Osteoblast (primary cell): ENCODE measurements around the gene SLC9A7. TPM values are rescaled to one million over a fixed set of nuclear protein-coding genes. Genes with fewer than 3 reads are reported as not detected.
A peak's percentile ranks its signal among the peaks of the same experiment; 100 is the strongest.

Source experiments
- DNase-seq: peaks from one replicate; pipeline ENCODE4 v3.0.0; 2011; ENCODE audit warnings: low spot score, mixed read lengths; ENCODE audit not compliant: insufficient read length; ENCODE audit errors: missing footprints
- H2AFZ ChIP-seq: 2 replicates; pipeline ENCODE4 v1.6.0; 2011; ENCODE audit warnings: mild to moderate bottlenecking, low read length
- H3K27ac ChIP-seq: 2 replicates; pipeline ENCODE4 v1.5.1; 2011; ENCODE audit warnings: mild to moderate bottlenecking, low read depth, low read length, moderate library complexity
- H3K27me3 ChIP-seq: 2 replicates; pipeline ENCODE4 v1.6.0; 2012; ENCODE audit warnings: mild to moderate bottlenecking, control low read depth, inconsistent platforms, low read length, moderate library complexity; ENCODE audit not compliant: insufficient read depth
- H3K36me3 ChIP-seq: 2 replicates; pipeline ENCODE4 v1.5.1; 2011; ENCODE audit warnings: mild to moderate bottlenecking, low read length, control low read depth, moderate library complexity; ENCODE audit not compliant: insufficient read depth
- H3K4me1 ChIP-seq: 2 replicates; pipeline ENCODE4 v1.5.1; 2011; ENCODE audit warnings: mild to moderate bottlenecking, low read length, control low read depth, moderate library complexity; ENCODE audit not compliant: insufficient read depth
- H3K4me2 ChIP-seq: 2 replicates; pipeline ENCODE4 v1.6.0; 2011; ENCODE audit warnings: mild to moderate bottlenecking, low read length; ENCODE audit not compliant: insufficient read depth
- H3K4me3 ChIP-seq: fragments of 200-600 bp; sonication (generic); 3 replicates; pipeline ENCODE4 v1.5.1; 2012; ENCODE audit warnings: mild to moderate bottlenecking, low read length, inconsistent platforms; ENCODE audit not compliant: insufficient read depth
- H3K79me2 ChIP-seq: 2 replicates; pipeline ENCODE4 v1.6.0; 2012; ENCODE audit warnings: mild to moderate bottlenecking, low read length, control low read depth, inconsistent platforms; ENCODE audit not compliant: insufficient read depth
- H3K9me3 ChIP-seq: 2 replicates; pipeline ENCODE4 v1.5.1; 2011; ENCODE audit warnings: low read depth, low read length, control low read depth
- H4K20me1 ChIP-seq: 2 replicates; pipeline ENCODE4 v1.6.0; 2012; ENCODE audit warnings: mild to moderate bottlenecking, low read length, control low read depth; ENCODE audit not compliant: insufficient read depth
- CTCF ChIP-seq: IDR thresholded peaks from 2 replicates; pipeline ENCODE4 v1.5.1; 2011; ENCODE audit warnings: mild to moderate bottlenecking, low read depth, low read length, moderate library complexity; ENCODE audit errors: extremely low read depth
- total RNA-seq: library from RNA; depleted of rRNA; stranded (reverse); fragments of >200 nt; gene quantifications from 2 replicates; pipeline ENCODE4 v1.2.3, GENCODE V29; 2012

Gene SLC9A7
- total RNA-seq, 1 donor: 42.0 TPM

GRCh38 chrX:46665232-46666152, 93.4 kb downstream of the SLC9A7 start:
- H3K27ac ChIP-seq: peak overlapping the region; percentile 15
- no peaks in the 10 kb centered on the region for H3K36me3 ChIP-seq
- no peak for TF ChIP-seq CTCF
- no peak overlapping the region for H3K4me3 ChIP-seq
- no peaks in the 10 kb centered on the region for H3K79me2 ChIP-seq
- no peak for DNase-seq
- H3K9me3 ChIP-seq: no peaks in the 10 kb centered on the region
- H3K4me1 ChIP-seq: peaks cover 11% of the 10 kb centered on the region
- H3K27me3 ChIP-seq: no peaks in the 10 kb centered on the region
- H3K4me2 ChIP-seq: no peak overlapping the region
- no peak overlapping the region for H2AFZ ChIP-seq
- H4K20me1 ChIP-seq: no peaks in the 10 kb centered on the region

DNA sequence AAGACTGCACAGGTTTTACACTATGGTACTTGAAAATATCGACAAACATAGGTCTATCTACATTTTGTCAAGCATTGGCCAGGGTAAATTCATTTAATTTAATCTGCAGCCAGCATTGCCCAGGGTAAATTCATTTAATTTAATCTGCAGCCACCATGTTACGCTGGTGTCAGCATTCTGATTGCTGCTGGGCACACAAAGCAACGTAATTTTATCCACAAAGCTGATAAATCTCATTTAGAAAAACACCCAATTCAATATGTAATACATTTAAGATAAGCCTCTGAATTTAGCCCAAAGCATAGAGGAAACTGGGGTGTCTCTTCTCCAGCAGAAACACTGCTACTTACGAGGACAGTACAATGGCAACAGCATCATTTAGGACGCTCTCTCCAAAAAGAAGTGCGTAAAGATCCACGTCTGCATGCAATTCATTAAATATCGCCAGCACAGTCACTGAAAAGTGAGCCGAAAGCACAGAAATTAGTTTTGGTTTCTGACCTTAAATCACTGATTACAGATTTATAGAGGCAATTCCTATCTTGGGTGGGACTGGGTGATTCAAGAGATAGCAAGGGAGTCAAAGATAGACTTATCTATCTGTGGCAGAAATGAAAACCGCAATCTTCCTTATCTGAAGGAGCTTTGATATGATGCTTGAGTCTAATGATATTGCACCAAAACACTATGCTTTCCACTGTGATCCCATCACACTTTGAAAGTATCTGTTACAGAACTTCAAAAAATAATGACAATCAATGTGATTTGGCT, 96.5 kb downstream of the SLC9A7 start:
- Histone ChIP-seq H3K4me1 (peaks cover 11% of the 10 kb centered on the region), H3K4me3 (no peak overlapping the region), H3K27ac (no peak overlapping the region), H3K36me3 (no peaks in the 10 kb centered on the region), H2AFZ (no peak overlapping the region), H4K20me1 (no peaks in the 10 kb centered on the region), H3K4me2 (no peak overlapping the region), H3K79me2 (no peaks in the 10 kb centered on the region), H3K9me3 (no peaks in the 10 kb centered on the region), H3K27me3 (no peaks in the 10 kb centered on the region)
- no peak for DNase-seq
- no peak for TF ChIP-seq CTCF

GRCh38 chrX:46653482-46653881, 105.4 kb downstream of the SLC9A7 start:
- Histone ChIP-seq H3K27ac (no peak overlapping the region), H3K27me3 (no peaks in the 10 kb centered on the region), H3K4me2 (no peak overlapping the region), H3K36me3 (no peaks in the 10 kb centered on the region), H3K4me3 (no peak overlapping the region), H3K4me1 (no peaks in the 10 kb centered on the region), H3K9me3 (no peaks in the 10 kb centered on the region), H4K20me1 (no peaks in the 10 kb centered on the region), H3K79me2 (no peaks in the 10 kb centered on the region), H2AFZ (no peak overlapping the region)
- TF ChIP-seq CTCF: peak; percentile 31
- no peak for DNase-seq
